Measurements from ENCODE around the gene SLC12A7. TPM values are rescaled to one million over a fixed set of nuclear protein-coding genes. Genes with fewer than 3 reads are reported as not detected.

SLC12A7 gene
- total RNA-seq, 1 experiment from 2014 or later: 48.2 TPM

DNA sequence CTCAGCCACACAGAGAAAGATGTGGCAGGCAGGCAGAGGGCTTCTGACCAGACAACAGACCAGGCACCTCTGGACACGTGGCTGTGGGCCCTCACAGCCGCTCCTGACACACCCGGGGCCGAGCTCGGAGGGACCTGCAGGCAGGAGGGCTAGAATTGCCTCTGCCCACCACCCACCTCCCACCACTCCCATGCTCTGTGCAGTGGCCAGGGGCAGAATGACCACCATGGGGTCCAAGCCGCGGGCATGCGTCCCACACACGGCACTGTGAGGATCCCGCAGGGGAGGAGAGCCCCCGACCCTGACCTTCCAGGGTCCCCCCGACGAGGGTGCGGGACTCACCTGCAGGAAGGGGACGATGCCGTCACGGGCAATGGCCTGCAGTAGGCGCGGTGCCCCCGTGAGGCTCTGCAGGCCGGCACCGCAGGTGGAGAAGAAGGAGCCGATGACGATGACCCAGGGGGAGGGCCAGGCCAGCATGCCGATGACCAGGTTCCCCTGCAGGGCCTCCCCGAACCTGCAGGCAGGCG lies 34.3 kb downstream of the SLC12A7 start:
- Histone ChIP-seq H4K20me1 (ENCODE audit: low read length) (no peaks in the 10 kb centered on the region), H3K4me1 (ENCODE audit: insufficient read depth, low read length) (no peaks in the 10 kb centered on the region), H3K4me2 (ENCODE audit: low read length) (no peak overlapping the region), H3K36me3 (ENCODE audit: low read depth, low read length) (peaks cover 17% of the 10 kb centered on the region; the same call in 1 of the 2 replicates), H3K27ac (ENCODE audit: low read length) (no peak overlapping the region), H3K9ac (ENCODE audit: low read length) (no peak overlapping the region), H3K79me2 (ENCODE audit: low read length) (no peaks in the 10 kb centered on the region), H3K4me3 (ENCODE audit: low read length) (no peak overlapping the region), H3K9me2 (replicated peaks; ENCODE audit: low read length) (no peaks in the 10 kb centered on the region), H3K9me3 (ENCODE audit: low read length) (no peaks in the 10 kb centered on the region), H3F3A (ENCODE audit: low read length, unreplicated experiment) (no peaks in the 10 kb centered on the region), H2AFZ (ENCODE audit: low read length) (no peak overlapping the region), H3K27me3 (ENCODE audit: low read length) (no peaks in the 10 kb centered on the region)
- CTCF ChIA-PET: no interaction called here
- intact Hi-C loops (cut with micrococcal nuclease): no loop called here
- DNase-seq (no peak), ATAC-seq (no peak)
- BruUV-seq (replicated peaks): no TSS peak
- TF ChIP-seq EZH2 (IDR thresholded peaks at IDR 0.05; ENCODE audit: low read length, unreplicated experiment): no peak
- TF ChIP-seq, protein P1, sequence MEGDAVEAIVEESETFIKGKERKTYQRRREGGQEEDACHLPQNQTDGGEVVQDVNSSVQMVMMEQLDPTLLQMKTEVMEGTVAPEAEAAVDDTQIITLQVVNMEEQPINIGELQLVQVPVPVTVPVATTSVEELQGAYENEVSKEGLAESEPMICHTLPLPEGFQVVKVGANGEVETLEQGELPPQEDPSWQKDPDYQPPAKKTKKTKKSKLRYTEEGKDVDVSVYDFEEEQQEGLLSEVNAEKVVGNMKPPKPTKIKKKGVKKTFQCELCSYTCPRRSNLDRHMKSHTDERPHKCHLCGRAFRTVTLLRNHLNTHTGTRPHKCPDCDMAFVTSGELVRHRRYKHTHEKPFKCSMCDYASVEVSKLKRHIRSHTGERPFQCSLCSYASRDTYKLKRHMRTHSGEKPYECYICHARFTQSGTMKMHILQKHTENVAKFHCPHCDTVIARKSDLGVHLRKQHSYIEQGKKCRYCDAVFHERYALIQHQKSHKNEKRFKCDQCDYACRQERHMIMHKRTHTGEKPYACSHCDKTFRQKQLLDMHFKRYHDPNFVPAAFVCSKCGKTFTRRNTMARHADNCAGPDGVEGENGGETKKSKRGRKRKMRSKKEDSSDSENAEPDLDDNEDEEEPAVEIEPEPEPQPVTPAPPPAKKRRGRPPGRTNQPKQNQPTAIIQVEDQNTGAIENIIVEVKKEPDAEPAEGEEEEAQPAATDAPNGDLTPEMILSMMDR (conservative IDR thresholded peaks at IDR 0.05; ENCODE audit: low read depth, low read length): no peak
- no peak for TF ChIP-seq EZH2phosphoT487 (IDR thresholded peaks at IDR 0.05; ENCODE audit: borderline replicate concordance, low read length)
- POLR2A ChIA-PET (ENCODE audit: unreplicated experiment): no interaction called here

DNA sequence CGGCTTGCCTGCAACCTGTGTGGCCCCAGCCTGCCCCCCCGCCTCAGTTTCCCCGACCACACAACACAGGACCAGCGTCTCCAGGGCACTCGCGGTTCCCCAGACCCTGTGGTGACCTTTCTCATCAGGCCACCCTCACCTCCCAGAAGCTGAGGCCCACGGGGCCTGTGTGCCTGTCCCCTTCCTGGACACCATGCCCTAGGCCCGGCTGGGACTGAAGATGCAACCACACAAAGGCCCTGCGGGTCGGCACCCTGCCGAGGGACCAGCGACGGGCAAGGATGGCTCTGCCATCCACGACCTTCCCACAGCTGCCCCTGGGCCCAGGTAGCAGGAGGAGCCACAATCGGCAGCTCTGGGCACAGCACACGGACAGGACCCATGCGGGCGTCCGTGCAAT lies 34.8 kb downstream of the SLC12A7 start:
- no peak overlapping the region for H2AFZ ChIP-seq (ENCODE audit: low read length)
- ChIA-PET CTCF (no interaction called here), POLR2A (ENCODE audit: unreplicated experiment) (no interaction called here)
- H3K9me2 ChIP-seq (replicated peaks; ENCODE audit: low read length): no peaks in the 10 kb centered on the region
- ATAC-seq (no peak), DNase-seq (no peak)
- no peak overlapping the region for H3K27ac ChIP-seq (ENCODE audit: low read length)
- H3K4me3 ChIP-seq (ENCODE audit: low read length): no peak overlapping the region
- no peaks in the 10 kb centered on the region for H3K79me2 ChIP-seq (ENCODE audit: low read length)
- H3F3A ChIP-seq (ENCODE audit: low read length, unreplicated experiment): no peaks in the 10 kb centered on the region
- no peaks in the 10 kb centered on the region for H3K4me1 ChIP-seq (ENCODE audit: insufficient read depth, low read length)
- no peak overlapping the region for H3K4me2 ChIP-seq (ENCODE audit: low read length)
- peaks cover 17% of the 10 kb centered on the region; the same call in 1 of the 2 replicates for H3K36me3 ChIP-seq (ENCODE audit: low read depth, low read length)
- intact Hi-C loops (cut with micrococcal nuclease): no loop called here
- H3K9me3 ChIP-seq (ENCODE audit: low read length): no peaks in the 10 kb centered on the region
- TF ChIP-seq EZH2 (IDR thresholded peaks at IDR 0.05; ENCODE audit: low read length, unreplicated experiment) (no peak), EZH2phosphoT487 (IDR thresholded peaks at IDR 0.05; ENCODE audit: borderline replicate concordance, low read length) (no peak)
- TF ChIP-seq, protein P1 (conservative IDR thresholded peaks at IDR 0.05; ENCODE audit: low read depth, low read length): no peak
- BruUV-seq (replicated peaks): no TSS peak
- no peaks in the 10 kb centered on the region for H3K27me3 ChIP-seq (ENCODE audit: low read length)
- H3K9ac ChIP-seq (ENCODE audit: low read length): no peak overlapping the region
- no peaks in the 10 kb centered on the region for H4K20me1 ChIP-seq (ENCODE audit: low read length)

DNA sequence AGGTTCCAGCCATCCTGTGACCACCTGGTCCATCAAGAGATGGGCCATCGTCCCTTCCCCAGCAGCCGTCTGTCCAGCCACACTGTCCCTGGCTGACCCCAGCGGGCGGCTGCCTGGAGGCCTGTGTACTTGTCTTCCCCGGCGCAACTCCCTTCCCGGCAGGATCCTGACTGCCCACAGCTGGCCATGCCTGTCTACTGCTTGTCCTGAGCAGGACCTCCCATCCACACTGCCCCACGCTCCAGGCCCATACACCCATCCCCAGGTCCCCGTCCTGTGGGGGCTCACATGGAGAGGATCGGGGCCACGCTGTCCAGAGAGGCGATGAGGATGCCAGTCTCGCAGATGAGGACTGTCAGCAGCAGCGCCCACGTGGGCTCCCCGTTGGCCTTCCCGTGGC lies 35.5 kb downstream of the SLC12A7 start:
- no peak overlapping the region for H3K27ac ChIP-seq (ENCODE audit: low read length)
- no peaks in the 10 kb centered on the region for H4K20me1 ChIP-seq (ENCODE audit: low read length)

More for the DNA sequence above, 35.5 kb downstream of the SLC12A7 start:
- BruUV-seq (replicated peaks): no TSS peak
- intact Hi-C loops (cut with micrococcal nuclease): no loop called here
- H3K4me2 ChIP-seq (ENCODE audit: low read length): no peak overlapping the region
- H3K9me2 ChIP-seq (replicated peaks; ENCODE audit: low read length): no peaks in the 10 kb centered on the region
- H2AFZ ChIP-seq (ENCODE audit: low read length): no peak overlapping the region
- no peak overlapping the region for H3K9ac ChIP-seq (ENCODE audit: low read length)
- ChIA-PET CTCF (no interaction called here), POLR2A (ENCODE audit: unreplicated experiment) (no interaction called here)
- TF ChIP-seq EZH2 (IDR thresholded peaks at IDR 0.05; ENCODE audit: low read length, unreplicated experiment) (no peak), EZH2phosphoT487 (IDR thresholded peaks at IDR 0.05; ENCODE audit: borderline replicate concordance, low read length) (no peak)
- TF ChIP-seq, protein P1 (conservative IDR thresholded peaks at IDR 0.05; ENCODE audit: low read depth, low read length): no peak
- no peaks in the 10 kb centered on the region for H3K27me3 ChIP-seq (ENCODE audit: low read length)
- no peaks in the 10 kb centered on the region for H3K4me1 ChIP-seq (ENCODE audit: insufficient read depth, low read length)
- no peaks in the 10 kb centered on the region for H3K9me3 ChIP-seq (ENCODE audit: low read length)
- H3F3A ChIP-seq (ENCODE audit: low read length, unreplicated experiment): no peaks in the 10 kb centered on the region
- H3K36me3 ChIP-seq (ENCODE audit: low read depth, low read length): peaks cover 17% of the 10 kb centered on the region; the same call in 1 of the 2 replicates
- H3K79me2 ChIP-seq (ENCODE audit: low read length): no peaks in the 10 kb centered on the region
- no peak overlapping the region for H3K4me3 ChIP-seq (ENCODE audit: low read length)
- ATAC-seq (no peak; the same call in 1 of the 2 replicates), DNase-seq (no peak)

Measured in PC-3 (cell line).